Upper lobe of left lung (tissue), 4 donors: ENCODE results near the gene FBXL2.

Experiments
- CTCF ChIP-seq, 6 experiments: fragments of 450-650 bp in 4 of 6; fragments of 200-600 bp in 2 of 6; sonication (generic) in 2 of 6; IDR thresholded peaks; one replicate each; pipeline ENCODE4 v1.5.1; 2016 to 2019; ENCODE audit warnings: antibody characterized with exemption in 6 of 6
- POLR2AphosphoS5 ChIP-seq, 2 donors: sonication (generic); formaldehyde crosslinking; IDR thresholded peaks; one replicate each; pipeline ENCODE4 v1.5.1; 2017; ENCODE audit warnings: antibody characterized with exemption in 2 of 2

- no peak for TF ChIP-seq POLR2AphosphoS5 (IDR thresholded peaks at IDR 0.05)
- no peak for TF ChIP-seq CTCF (IDR thresholded peaks at IDR 0.05)
Measured at GRCh38 chr3:33402936-33403335, 125.7 kb downstream of the FBXL2 start.
